ENCODE data around the gene COPS7A.

DNA sequence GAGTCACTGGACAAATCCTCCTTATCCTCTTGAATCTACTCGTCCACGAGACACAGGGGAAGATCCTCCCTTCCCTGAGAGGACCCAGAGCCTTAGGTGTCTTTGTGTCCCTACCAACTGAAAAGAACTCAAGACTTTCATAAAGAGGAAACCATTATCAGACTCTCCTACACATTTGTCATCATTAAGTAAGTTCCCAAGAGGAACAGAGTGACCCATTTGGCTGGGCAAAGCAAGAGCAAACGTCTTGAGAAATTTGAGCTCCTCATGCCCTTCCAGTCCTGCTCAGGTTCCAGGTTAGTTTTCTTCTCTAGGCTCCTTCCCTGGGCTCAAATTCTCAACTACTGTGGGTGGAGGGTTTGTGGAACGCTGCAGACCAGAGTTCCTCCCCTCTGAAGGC lies 23.4 kb downstream of the COPS7A start:
- no peak for TF ChIP-seq EZH2 (IDR thresholded peaks at IDR 0.05; ENCODE audit: insufficient read depth, poor library complexity, severe bottlenecking)
- TF ChIP-seq EZH2phosphoT487 (IDR thresholded peaks at IDR 0.05; ENCODE audit: insufficient read depth, low read depth): no peak
